Karpas-422 (cell line): Measurements from ENCODE around the gene FILIP1L. TPM values are rescaled to one million over a fixed set of nuclear protein-coding genes. Genes with fewer than 3 reads are reported as not detected.
"Not testable (repeated sequence)": the region's sequence is repeated elsewhere in the genome, so short reads cannot be mapped to it uniquely, and the experiment has no call there.

Experiments
- DNase-seq: peaks from one replicate; pipeline ENCODE4 v3.0.0-alpha.2; 2015
- H2AFZ ChIP-seq: fragments of 200-600 bp; sonication (generic); 2 replicates; pipeline ENCODE4 v1.6.1; 2014; ENCODE audit warnings: antibody characterized with exemption, low read length, mixed read lengths
- H3K27ac ChIP-seq: fragments of 200-600 bp; sonication (generic); 2 replicates; pipeline ENCODE4 v1.5.1; 2014; ENCODE audit warnings: mild to moderate bottlenecking, low read length, moderate library complexity
- H3K27me3 ChIP-seq: fragments of 200-600 bp; sonication (generic); 2 replicates; pipeline ENCODE4 v1.6.1; 2014; ENCODE audit warnings: low read length, mixed read lengths
- H3K36me3 ChIP-seq: fragments of 200-600 bp; sonication (generic); 2 replicates; pipeline ENCODE4 v1.6.1; 2014; ENCODE audit warnings: low read length, mixed read lengths; ENCODE audit not compliant: insufficient read depth
- H3K4me1 ChIP-seq: fragments of 200-600 bp; sonication (generic); 2 replicates; pipeline ENCODE4 v1.6.1; 2014; ENCODE audit warnings: mild to moderate bottlenecking, low read length, mixed read lengths
- H3K4me2 ChIP-seq: fragments of 200-600 bp; sonication (generic); 2 replicates; pipeline ENCODE4 v1.6.1; 2014; ENCODE audit warnings: low read length, low read depth, mild to moderate bottlenecking; ENCODE audit not compliant: poor library complexity, severe bottlenecking
- H3K4me3 ChIP-seq: fragments of 200-600 bp; sonication (generic); 2 replicates; pipeline ENCODE4 v1.5.1; 2014; ENCODE audit warnings: mild to moderate bottlenecking, antibody characterized with exemption, low read length, mixed read lengths
- H3K79me2 ChIP-seq: fragments of 200-600 bp; sonication (generic); 2 replicates; pipeline ENCODE4 v1.6.1; 2014; ENCODE audit warnings: mild to moderate bottlenecking, low read length, mixed read lengths
- H3K9ac ChIP-seq: fragments of 200-600 bp; sonication (generic); 2 replicates; pipeline ENCODE4 v1.6.0; 2014; ENCODE audit warnings: low read length
- H3K9me2 ChIP-seq: fragments of 200-600 bp; sonication (generic), shearing (Covaris generic); replicated peaks from 2 replicates; pipeline ENCODE4 v1.6.0; 2014; ENCODE audit warnings: mild to moderate bottlenecking, low read length, moderate library complexity; ENCODE audit not compliant: insufficient read depth
- H3K9me3 ChIP-seq: fragments of 300-700, 200-600 bp; sonication (generic); 2 replicates; pipeline ENCODE4 v1.6.1; 2014; ENCODE audit warnings: low read length, mixed read lengths
- H4K20me1 ChIP-seq: fragments of 200-600 bp; sonication (generic); 2 replicates; pipeline ENCODE4 v1.6.1; 2014; ENCODE audit warnings: mild to moderate bottlenecking, antibody characterized with exemption, low read length, low read depth; ENCODE audit not compliant: insufficient read depth
- total RNA-seq: library from RNA; depleted of rRNA; stranded (reverse); fragments of >200 nt; shearing (Covaris generic); gene quantifications from 2 replicates; pipeline ENCODE4 v1.2.3, GENCODE V29; 2014; ENCODE audit warnings: low replicate concordance

FILIP1L gene
- total RNA-seq, 1 experiment from 2014 or later = 0.37 TPM

- DNase-seq = no peak
- Histone ChIP-seq H3K9me2 (no peaks in the 10 kb centered on the region), H3K27ac (peak overlapping the region; percentile 75; the same call in 1 of the 2 replicates), H3K79me2 (no peaks in the 10 kb centered on the region), H3K9ac (peak overlapping the region; percentile 36; the same call in 1 of the 2 replicates), H3K9me3 (no peaks in the 10 kb centered on the region), H3K4me3 (no peak overlapping the region), H3K4me1 (peaks cover 45% of the 10 kb centered on the region), H3K4me2 (peak overlapping the region; percentile 56), H2AFZ (no peak overlapping the region), H4K20me1 (no peaks in the 10 kb centered on the region), H3K27me3 (no peaks in the 10 kb centered on the region), H3K36me3 (no peaks in the 10 kb centered on the region)
Measured at GRCh38 chr3:100102757-100103156, 11.5 kb downstream of the FILIP1L start.

- no peak overlapping the region for H3K4me2 ChIP-seq
- H3K4me3 ChIP-seq = no peak overlapping the region
- no peak overlapping the region for H3K9ac ChIP-seq
Measured at GRCh38 chr3:100100425-100100824, 13.9 kb downstream of the FILIP1L start.

DNA sequence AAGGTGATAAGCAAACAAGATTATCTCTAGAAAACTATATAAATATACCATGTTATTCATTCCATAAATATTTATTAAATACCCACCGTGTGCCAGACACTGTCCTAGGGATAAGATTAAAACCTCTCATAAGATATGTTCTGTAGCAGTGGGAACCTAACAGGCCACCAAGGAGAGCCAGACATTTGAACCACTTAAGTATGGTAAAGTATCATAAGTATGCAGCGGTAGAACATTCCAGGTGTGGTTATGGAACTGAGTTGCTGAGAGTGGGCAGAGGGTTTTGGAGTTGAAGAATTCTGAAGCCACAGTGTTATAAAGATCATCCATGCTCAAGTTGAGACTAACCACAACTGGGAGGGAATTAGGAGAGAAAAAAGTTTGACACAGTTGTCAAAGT lies 14.7 kb downstream of the FILIP1L start:
- Histone ChIP-seq H3K4me3 (no peak overlapping the region), H3K9ac (no peak overlapping the region), H3K9me2 (no peaks in the 10 kb centered on the region), H3K79me2 (no peaks in the 10 kb centered on the region), H3K27me3 (no peaks in the 10 kb centered on the region), H3K36me3 (no peaks in the 10 kb centered on the region), H3K4me2 (no peak overlapping the region), H3K9me3 (no peaks in the 10 kb centered on the region), H4K20me1 (no peaks in the 10 kb centered on the region), H3K27ac (no peak overlapping the region), H2AFZ (no peak overlapping the region), H3K4me1 (peaks cover 30% of the 10 kb centered on the region)
- DNase-seq = no peak

More at GRCh38 chr3:100100425-100100824, 13.9 kb downstream of the FILIP1L start:
- H2AFZ ChIP-seq = no peak overlapping the region
- no peaks in the 10 kb centered on the region for H3K9me2 ChIP-seq
- DNase-seq = no peak
- H3K36me3 ChIP-seq = no peaks in the 10 kb centered on the region
- no peaks in the 10 kb centered on the region for H3K79me2 ChIP-seq
- no peaks in the 10 kb centered on the region for H3K27me3 ChIP-seq
- H3K4me1 ChIP-seq = peaks cover 38% of the 10 kb centered on the region
- H3K9me3 ChIP-seq = no peaks in the 10 kb centered on the region
- no peaks in the 10 kb centered on the region for H4K20me1 ChIP-seq
- no peak overlapping the region for H3K27ac ChIP-seq

DNA sequence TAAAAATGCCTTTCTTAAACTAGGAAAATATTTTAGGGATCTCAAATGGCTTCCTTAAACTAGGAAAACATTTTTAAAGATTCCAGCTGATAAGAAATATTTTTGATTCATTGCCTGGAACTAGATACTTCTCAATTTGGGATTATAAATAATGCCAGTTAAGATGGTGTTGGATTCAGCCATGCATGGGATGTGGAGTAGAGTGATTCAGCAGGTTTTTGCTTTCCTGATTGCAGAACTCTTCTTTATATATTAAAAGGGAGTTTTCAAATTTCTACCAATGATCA lies 15.6 kb downstream of the FILIP1L start:
- Histone ChIP-seq H3K4me2 (no peak overlapping the region), H3K9ac (no peak overlapping the region)

DNA sequence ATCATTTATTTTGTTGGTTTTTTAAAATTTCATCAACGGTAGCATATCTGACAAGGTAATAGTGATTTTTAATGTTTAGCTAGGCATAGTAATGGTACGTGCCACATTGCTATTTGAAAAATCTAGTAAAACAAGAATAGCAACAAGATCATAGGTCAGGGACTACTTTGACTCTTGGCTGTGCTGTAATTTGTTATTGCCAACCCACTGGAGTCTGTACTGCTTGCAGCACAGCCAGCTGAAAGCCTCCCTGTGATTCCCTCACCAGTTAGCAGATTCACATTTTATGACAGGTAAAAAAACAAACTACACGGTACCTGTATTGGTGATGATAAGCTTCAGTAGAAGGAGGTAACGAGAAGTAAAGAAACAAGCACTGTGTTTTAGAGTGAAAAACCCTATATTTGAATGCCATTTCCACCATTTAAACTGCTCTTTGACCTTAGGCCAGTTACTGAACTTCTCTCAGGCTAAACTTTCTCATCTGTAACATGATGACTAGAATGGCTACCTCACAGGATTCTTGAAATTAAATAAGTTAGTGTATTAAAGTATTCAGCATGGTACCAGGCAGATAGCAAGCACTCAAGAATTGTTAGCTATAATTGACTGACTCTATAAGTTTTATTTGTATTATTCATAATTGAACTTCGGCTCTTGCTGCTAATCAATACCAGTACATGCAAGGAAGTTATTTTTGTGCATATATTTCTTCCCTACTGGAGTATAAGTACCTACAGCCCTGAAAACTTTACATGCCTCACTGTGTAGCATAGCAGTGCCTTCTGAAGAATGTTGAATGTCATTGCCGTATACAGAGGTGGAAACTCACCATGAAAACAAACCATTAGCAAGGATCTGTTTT lies 16.1 kb downstream of the FILIP1L start:
- Histone ChIP-seq H2AFZ (no peak overlapping the region), H3K27me3 (no peaks in the 10 kb centered on the region), H3K9me3 (no peaks in the 10 kb centered on the region), H3K4me3 (no peak overlapping the region), H3K9ac (no peak overlapping the region), H3K36me3 (no peaks in the 10 kb centered on the region), H3K79me2 (no peaks in the 10 kb centered on the region), H3K9me2 (no peaks in the 10 kb centered on the region), H4K20me1 (no peaks in the 10 kb centered on the region), H3K4me1 (peaks cover 15% of the 10 kb centered on the region), H3K4me2 (no peak overlapping the region), H3K27ac (no peak overlapping the region)
- no peak for DNase-seq

More for the DNA sequence above, 15.6 kb downstream of the FILIP1L start:
- Histone ChIP-seq H4K20me1 (no peaks in the 10 kb centered on the region), H3K4me1 (peaks cover 21% of the 10 kb centered on the region), H3K79me2 (no peaks in the 10 kb centered on the region), H3K9me2 (no peaks in the 10 kb centered on the region), H3K27me3 (no peaks in the 10 kb centered on the region), H3K4me3 (no peak overlapping the region), H3K9me3 (no peaks in the 10 kb centered on the region), H3K36me3 (no peaks in the 10 kb centered on the region), H3K27ac (no peak overlapping the region), H2AFZ (no peak overlapping the region)
- DNase-seq = no peak

DNA sequence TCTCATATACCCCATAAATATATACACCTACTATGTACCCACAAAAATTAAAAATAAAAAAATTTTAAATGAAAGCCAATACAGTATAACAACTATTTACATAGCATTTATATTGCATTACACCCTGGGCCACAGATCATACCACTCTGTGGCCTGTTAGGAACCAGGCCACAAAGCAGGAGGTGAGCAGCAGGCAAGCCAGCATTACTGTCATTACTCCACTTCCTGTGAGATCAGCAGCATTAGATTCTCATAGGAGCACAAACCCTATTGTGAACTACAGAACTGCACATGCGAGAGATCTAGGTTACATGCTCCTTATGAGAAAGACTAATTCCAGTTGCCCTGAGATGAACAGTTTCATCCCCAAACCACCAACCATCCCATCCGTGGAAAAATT lies 17.4 kb downstream of the FILIP1L start:
- Histone ChIP-seq H3K9me3 (no peaks in the 10 kb centered on the region), H3K9me2 (no peaks in the 10 kb centered on the region), H2AFZ (no peak overlapping the region), H3K4me1 (peaks cover 6% of the 10 kb centered on the region), H3K4me3 (no peak overlapping the region), H3K27me3 (no peaks in the 10 kb centered on the region), H3K9ac (no peak overlapping the region), H3K36me3 (no peaks in the 10 kb centered on the region), H4K20me1 (no peaks in the 10 kb centered on the region), H3K79me2 (no peaks in the 10 kb centered on the region), H3K27ac (no peak overlapping the region), H3K4me2 (no peak overlapping the region)
- DNase-seq = no peak

- not testable (repeated sequence) for H4K20me1 ChIP-seq, H2AFZ ChIP-seq, H3K4me3 ChIP-seq, DNase-seq, H3K79me2 ChIP-seq, H3K4me2 ChIP-seq, H3K27ac ChIP-seq, H3K27me3 ChIP-seq, H3K36me3 ChIP-seq, H3K4me1 ChIP-seq, H3K9me3 ChIP-seq, H3K9ac ChIP-seq, H3K9me2 ChIP-seq
Measured at GRCh38 chr3:100096286-100096685, 18.0 kb downstream of the FILIP1L start.

DNA sequence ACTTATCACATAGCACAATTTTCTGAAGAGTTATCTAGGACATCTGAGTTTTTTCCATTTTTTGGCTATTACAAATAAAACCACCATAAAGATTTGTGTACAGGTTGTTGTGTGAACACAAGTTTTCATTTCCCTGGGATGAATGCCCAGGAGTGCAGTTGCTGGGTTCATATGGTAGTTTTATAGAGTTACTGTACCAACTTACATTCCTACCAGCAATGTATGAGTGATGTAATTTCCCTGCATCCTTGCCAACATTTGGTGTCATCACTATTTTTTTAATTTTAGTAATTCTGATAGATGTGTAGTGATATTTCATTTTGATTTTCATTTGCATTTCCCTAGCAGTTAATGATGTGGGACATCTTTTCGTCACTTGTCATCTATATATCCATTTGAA lies 20.5 kb downstream of the FILIP1L start:
- Histone ChIP-seq H3K4me2 (no peak overlapping the region), H3K9ac (no peak overlapping the region), H3K27me3 (no peaks in the 10 kb centered on the region), H3K9me3 (no peaks in the 10 kb centered on the region), H3K4me3 (no peak overlapping the region), H3K4me1 (peaks cover 6% of the 10 kb centered on the region), H2AFZ (no peak overlapping the region), H3K27ac (no peak overlapping the region), H3K79me2 (no peaks in the 10 kb centered on the region), H3K9me2 (no peaks in the 10 kb centered on the region), H4K20me1 (no peaks in the 10 kb centered on the region), H3K36me3 (no peaks in the 10 kb centered on the region)
- no peak for DNase-seq
